Panc1 (cell line): ENCODE results near the gene RIPOR3.

Source experiments
- CTCF ChIP-seq: fragments of 450-650 bp; IDR thresholded peaks from 2 replicates; pipeline ENCODE4 v1.5.1; 2017; ENCODE audit warnings: mild to moderate bottlenecking
- TF ChIP-seq, protein P1 (sequence below), 2 experiments: IDR thresholded peaks; 2 replicates each; pipeline ENCODE4 v1.6.1; 2011 to 2012; ENCODE audit warnings: low read depth in 2 of 2, control low read depth in 1 of 2, low read length in 1 of 2, mild to moderate bottlenecking in 1 of 2, moderate library complexity in 1 of 2; ENCODE audit not compliant: insufficient read depth in 1 of 2

DNA sequence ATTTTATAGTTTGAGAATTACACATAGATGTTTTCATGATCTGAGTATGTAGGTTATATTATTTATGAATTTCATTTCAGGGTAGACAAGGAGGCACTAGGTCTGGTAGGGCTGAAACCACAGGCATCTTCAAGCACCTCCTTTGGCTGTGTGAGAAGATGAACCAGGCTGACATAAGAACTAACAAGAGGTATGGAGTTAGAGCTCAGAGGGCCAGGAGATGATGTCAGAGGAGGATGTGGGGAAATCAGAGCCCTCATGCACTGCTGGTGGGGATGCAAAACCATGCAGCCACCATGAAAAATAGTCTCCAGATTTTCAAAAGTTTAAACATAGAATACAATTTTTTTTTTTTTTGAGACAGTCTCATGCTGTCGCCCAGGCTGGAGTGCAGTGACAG lies 13.6 kb upstream of the RIPOR3 start:
- TF ChIP-seq, protein P1, sequence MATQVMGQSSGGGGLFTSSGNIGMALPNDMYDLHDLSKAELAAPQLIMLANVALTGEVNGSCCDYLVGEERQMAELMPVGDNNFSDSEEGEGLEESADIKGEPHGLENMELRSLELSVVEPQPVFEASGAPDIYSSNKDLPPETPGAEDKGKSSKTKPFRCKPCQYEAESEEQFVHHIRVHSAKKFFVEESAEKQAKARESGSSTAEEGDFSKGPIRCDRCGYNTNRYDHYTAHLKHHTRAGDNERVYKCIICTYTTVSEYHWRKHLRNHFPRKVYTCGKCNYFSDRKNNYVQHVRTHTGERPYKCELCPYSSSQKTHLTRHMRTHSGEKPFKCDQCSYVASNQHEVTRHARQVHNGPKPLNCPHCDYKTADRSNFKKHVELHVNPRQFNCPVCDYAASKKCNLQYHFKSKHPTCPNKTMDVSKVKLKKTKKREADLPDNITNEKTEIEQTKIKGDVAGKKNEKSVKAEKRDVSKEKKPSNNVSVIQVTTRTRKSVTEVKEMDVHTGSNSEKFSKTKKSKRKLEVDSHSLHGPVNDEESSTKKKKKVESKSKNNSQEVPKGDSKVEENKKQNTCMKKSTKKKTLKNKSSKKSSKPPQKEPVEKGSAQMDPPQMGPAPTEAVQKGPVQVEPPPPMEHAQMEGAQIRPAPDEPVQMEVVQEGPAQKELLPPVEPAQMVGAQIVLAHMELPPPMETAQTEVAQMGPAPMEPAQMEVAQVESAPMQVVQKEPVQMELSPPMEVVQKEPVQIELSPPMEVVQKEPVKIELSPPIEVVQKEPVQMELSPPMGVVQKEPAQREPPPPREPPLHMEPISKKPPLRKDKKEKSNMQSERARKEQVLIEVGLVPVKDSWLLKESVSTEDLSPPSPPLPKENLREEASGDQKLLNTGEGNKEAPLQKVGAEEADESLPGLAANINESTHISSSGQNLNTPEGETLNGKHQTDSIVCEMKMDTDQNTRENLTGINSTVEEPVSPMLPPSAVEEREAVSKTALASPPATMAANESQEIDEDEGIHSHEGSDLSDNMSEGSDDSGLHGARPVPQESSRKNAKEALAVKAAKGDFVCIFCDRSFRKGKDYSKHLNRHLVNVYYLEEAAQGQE (IDR thresholded peaks at IDR 0.05; ENCODE audit: insufficient read depth in 1 of 2, low read depth in 2 of 2, low read length in 1 of 2): no peak
- TF ChIP-seq CTCF: no peak
